Cardiac fibroblast (primary cell): ENCODE data around the gene IFT88.

Experiments used
- DNase-seq, 2 donors: peaks; one replicate each; pipeline versions ENCODE4 v3.0.0 to v3.0.0-alpha.2; 2010; ENCODE audit warnings: low read depth in 2 of 2
- H3K4me3 ChIP-seq, 2 donors: replicated peaks in 1 of 2; 1 replicate in 1 of 2; 2 replicates in 1 of 2; pipeline ENCODE4 v1.5.1; 2011; ENCODE audit warnings: low read depth in 2 of 2, low read length in 2 of 2, mild to moderate bottlenecking in 2 of 2, moderate library complexity in 1 of 2
- CTCF ChIP-seq: IDR thresholded peaks from one replicate; pipeline ENCODE4 v1.5.1; 2011; ENCODE audit warnings: low read depth, mild to moderate bottlenecking, low read length, inconsistent platforms

The IFT88 gene

GRCh38 chr13:20691616-20692015, 124.7 kb downstream of the IFT88 start:
- TF ChIP-seq CTCF = no peak
- no peak for DNase-seq
- H3K4me3 ChIP-seq = no peak overlapping the region

- H3K4me3 ChIP-seq = no peak overlapping the region
- no peak for TF ChIP-seq CTCF
- DNase-seq = no peak
Measured at GRCh38 chr13:20696073-20696472, 129.1 kb downstream of the IFT88 start.

GRCh38 chr13:20699715-20700114, 132.8 kb downstream of the IFT88 start:
- TF ChIP-seq CTCF = no peak
- DNase-seq = no peak
- no peak overlapping the region for H3K4me3 ChIP-seq

- no peak for DNase-seq
- no peak overlapping the region for H3K4me3 ChIP-seq
- TF ChIP-seq CTCF = no peak
Measured at GRCh38 chr13:20700288-20700687, 133.3 kb downstream of the IFT88 start.

- TF ChIP-seq CTCF = no peak
- no peak overlapping the region for H3K4me3 ChIP-seq
- DNase-seq = no peak
Measured at GRCh38 chr13:20701461-20701860, 134.5 kb downstream of the IFT88 start.

GRCh38 chr13:20702530-20702914, 135.6 kb downstream of the IFT88 start:
- TF ChIP-seq CTCF = no peak
- peak overlapping the region; percentile 59 to 71 for H3K4me3 ChIP-seq
- DNase-seq = no peak

GRCh38 chr13:20702915-20703779, 136.2 kb downstream of the IFT88 start, which contains the start of gene IL17D:
IL17D (plus strand) TSS chr13:20703699; CDS start chr13:20704002, 303 bp downstream.
- peak within 1 kb of the TSS; percentile 59 to 71 for H3K4me3 ChIP-seq
- peak in 1 of 2 donors; percentile 20 for DNase-seq
- no peak for TF ChIP-seq CTCF
